Vagina (tissue), 2 donors: Measurements from ENCODE around the gene SP1. TPM values are rescaled to one million over a fixed set of nuclear protein-coding genes. Genes with fewer than 3 reads are reported as not detected.
"Not testable (repeated sequence)": the region's sequence is repeated elsewhere in the genome, so short reads cannot be mapped to it uniquely, and the experiment has no call there.

ENCODE experiments used
- DNase-seq, 2 donors: peaks; one replicate each; pipeline ENCODE4 v3.0.0-alpha.2; 2017; ENCODE audit errors: extremely low spot score in 2 of 2
- H3K27ac ChIP-seq: fragments of 200-600 bp; sonication (generic); one replicate; pipeline ENCODE4 v1.5.1; 2019
- H3K27me3 ChIP-seq: fragments of 200-600 bp; sonication (generic); one replicate; pipeline ENCODE4 v1.5.1; 2019
- H3K36me3 ChIP-seq, 2 donors: fragments of 200-600 bp; sonication (generic); one replicate each; pipeline ENCODE4 v1.5.1; 2017 to 2019
- H3K4me1 ChIP-seq: fragments of 200-600 bp; sonication (generic); one replicate; pipeline ENCODE4 v1.5.1; 2019
- H3K4me3 ChIP-seq, 2 donors: fragments of 200-600 bp; sonication (generic); 1 replicate in 1 of 2; 2 replicates in 1 of 2; pipeline ENCODE4 v1.5.1; 2016 to 2019
- H3K9me3 ChIP-seq: fragments of 200-600 bp; sonication (generic); one replicate; pipeline ENCODE4 v1.5.1; 2019
- POLR2A ChIP-seq, 2 donors: fragments of 450-650 bp; IDR thresholded peaks; one replicate each; pipeline ENCODE4 v1.6.1; 2017; ENCODE audit warnings: antibody characterized with exemption in 2 of 2, mild to moderate bottlenecking in 2 of 2, moderate library complexity in 2 of 2
- POLR2AphosphoS5 ChIP-seq, 2 donors: sonication (generic); formaldehyde crosslinking; IDR thresholded peaks; one replicate each; pipeline ENCODE4 v1.9.0; 2017; ENCODE audit warnings: antibody characterized with exemption in 2 of 2, mild to moderate bottlenecking in 2 of 2, low read depth in 1 of 2; ENCODE audit not compliant: insufficient read depth in 1 of 2
- intact Hi-C: fragments of 100-400 bp; cut with DNase I; formaldehyde crosslinking; loops from one replicate; pipeline ENCODE4 v1.15.1; 2023
- total RNA-seq: library from RNA; depleted of rRNA; stranded (reverse); fragments of >200 nt; gene quantifications from one replicate; pipeline ENCODE4 v1.2.3, GENCODE V29; 2016
- TF ChIP-seq, protein P1 (sequence below), 3 experiments: fragments of 450-650 bp in 2 of 3; fragments of 200-600 bp in 1 of 3; sonication (generic) in 1 of 3; IDR thresholded peaks; one replicate each; pipeline ENCODE4 v1.5.1; 2017 to 2019; ENCODE audit warnings: antibody characterized with exemption in 3 of 3, mild to moderate bottlenecking in 2 of 3, moderate library complexity in 2 of 3

The SP1 gene
- total RNA-seq, 1 donor from 2014 or later, result 76.1 TPM

DNA sequence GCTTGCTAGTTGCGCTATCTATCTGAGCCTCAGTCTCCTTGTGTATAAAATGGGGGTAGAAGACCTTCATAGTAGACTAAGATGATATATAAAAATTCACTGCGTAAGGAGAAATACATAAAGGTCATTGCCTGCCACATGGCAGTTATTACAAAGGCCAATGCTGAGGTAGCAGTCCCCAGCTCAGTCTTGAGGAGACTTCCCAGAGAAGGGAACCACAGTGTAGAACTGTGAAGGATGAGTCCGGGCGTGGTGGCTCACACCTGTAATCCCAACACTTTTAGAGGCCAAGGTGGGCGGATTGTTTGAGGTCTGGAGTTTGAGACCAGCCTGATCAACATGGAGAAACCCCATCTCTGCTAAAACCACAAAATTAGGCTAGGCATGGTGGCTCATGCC, 26.7 kb upstream of the SP1 start:
- Histone ChIP-seq H3K9me3 (no peaks in the 10 kb centered on the region), H3K27me3 (no peaks in the 10 kb centered on the region), H3K36me3 (no peaks in the 10 kb centered on the region), H3K4me1 (no peaks in the 10 kb centered on the region), H3K27ac (no peak overlapping the region), H3K4me3 (no peak overlapping the region)
- no peak for DNase-seq
- no peak for TF ChIP-seq POLR2A (IDR thresholded peaks at IDR 0.05)
- no peak for TF ChIP-seq POLR2AphosphoS5 (IDR thresholded peaks at IDR 0.05; ENCODE audit: insufficient read depth in 1 of 2, low read depth in 1 of 2)
- TF ChIP-seq, protein P1, sequence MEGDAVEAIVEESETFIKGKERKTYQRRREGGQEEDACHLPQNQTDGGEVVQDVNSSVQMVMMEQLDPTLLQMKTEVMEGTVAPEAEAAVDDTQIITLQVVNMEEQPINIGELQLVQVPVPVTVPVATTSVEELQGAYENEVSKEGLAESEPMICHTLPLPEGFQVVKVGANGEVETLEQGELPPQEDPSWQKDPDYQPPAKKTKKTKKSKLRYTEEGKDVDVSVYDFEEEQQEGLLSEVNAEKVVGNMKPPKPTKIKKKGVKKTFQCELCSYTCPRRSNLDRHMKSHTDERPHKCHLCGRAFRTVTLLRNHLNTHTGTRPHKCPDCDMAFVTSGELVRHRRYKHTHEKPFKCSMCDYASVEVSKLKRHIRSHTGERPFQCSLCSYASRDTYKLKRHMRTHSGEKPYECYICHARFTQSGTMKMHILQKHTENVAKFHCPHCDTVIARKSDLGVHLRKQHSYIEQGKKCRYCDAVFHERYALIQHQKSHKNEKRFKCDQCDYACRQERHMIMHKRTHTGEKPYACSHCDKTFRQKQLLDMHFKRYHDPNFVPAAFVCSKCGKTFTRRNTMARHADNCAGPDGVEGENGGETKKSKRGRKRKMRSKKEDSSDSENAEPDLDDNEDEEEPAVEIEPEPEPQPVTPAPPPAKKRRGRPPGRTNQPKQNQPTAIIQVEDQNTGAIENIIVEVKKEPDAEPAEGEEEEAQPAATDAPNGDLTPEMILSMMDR (IDR thresholded peaks at IDR 0.05), result no peak
- intact Hi-C loops, result loop anchor here (2.0 kb wide), 1 partner anchor 68 kb away; no protein-coding TSS in a partner anchor

DNA sequence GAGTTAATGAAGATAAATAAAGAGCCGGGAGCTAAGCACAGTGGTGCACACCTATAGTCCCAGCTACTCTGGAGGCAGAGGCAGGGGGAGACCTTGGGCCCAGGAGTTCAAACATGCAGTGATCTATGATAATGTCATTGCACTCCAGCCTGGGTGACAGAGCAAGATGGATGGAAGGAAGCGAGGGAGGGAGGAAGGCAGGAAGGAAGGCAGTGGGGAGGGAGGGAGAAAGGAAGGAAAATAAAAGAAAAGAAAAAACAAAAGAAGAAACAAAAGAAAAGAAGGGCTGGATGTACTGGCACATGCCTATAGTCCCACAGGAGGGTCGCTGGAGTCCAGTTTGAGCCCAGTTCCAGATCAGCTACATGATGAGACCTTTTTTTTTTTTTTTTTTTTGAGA, 24.9 kb upstream of the SP1 start:
- intact Hi-C loops, result no loop called here
- DNase-seq, result no peak
- H3K4me1 ChIP-seq, result no peaks in the 10 kb centered on the region
- no peaks in the 10 kb centered on the region for H3K9me3 ChIP-seq
- no peaks in the 10 kb centered on the region for H3K36me3 ChIP-seq
- no peak overlapping the region for H3K27ac ChIP-seq
- H3K4me3 ChIP-seq, result no peak overlapping the region
- no peaks in the 10 kb centered on the region for H3K27me3 ChIP-seq
- no peak for TF ChIP-seq POLR2A (IDR thresholded peaks at IDR 0.05)
- TF ChIP-seq, protein P1 (IDR thresholded peaks at IDR 0.05), result no peak

DNA sequence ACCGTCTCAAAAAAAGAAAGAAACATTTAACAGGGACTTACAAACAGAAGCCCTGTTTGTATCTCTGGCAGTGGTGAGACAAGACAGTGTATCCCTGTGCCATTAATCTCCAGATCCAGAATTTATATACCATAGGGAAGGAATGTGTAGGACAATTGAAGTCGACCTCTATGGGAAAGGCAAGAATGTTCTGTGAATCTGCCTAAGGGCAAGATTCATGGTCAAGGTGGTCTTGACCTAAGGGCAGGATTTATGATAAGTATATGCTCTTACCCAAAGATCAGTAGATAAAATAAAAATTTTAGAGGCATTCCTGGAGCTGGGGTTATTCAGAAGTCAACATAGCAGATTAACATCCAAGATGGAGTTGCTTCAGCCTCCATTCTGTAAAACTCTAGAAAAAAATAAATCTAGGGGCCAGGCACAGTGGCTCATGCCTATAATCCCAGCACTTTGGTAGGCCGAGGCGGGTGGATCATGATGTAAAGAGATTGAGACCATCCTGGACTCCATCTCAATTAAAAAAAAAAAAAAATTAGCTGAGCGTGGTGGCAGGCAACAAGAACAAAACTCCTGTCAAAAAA, 21.0 kb upstream of the SP1 start:
- intact Hi-C loops, result no loop called here
- no peaks in the 10 kb centered on the region for H3K27me3 ChIP-seq

DNA sequence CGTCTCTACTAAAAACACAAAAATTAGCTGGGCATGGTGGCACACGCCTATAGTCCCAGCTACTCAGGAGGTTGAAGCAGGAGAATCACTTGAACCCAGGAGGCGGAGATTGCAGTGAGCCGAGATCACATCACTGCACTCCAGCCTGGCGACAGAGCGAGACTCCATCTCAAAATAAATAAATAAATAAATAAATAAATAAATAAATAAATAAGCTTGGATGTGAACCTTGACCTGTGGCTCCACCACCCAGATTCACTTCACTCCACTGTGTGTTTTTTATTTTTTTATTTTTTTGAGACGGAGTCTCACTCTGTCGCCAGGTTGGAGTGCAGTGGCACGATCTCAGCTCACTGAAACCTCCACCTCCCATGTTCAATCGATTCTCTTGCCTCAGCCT, 18.3 kb upstream of the SP1 start:
- H3K9me3 ChIP-seq, H3K4me3 ChIP-seq, DNase-seq, H3K36me3 ChIP-seq, H3K4me1 ChIP-seq, intact Hi-C loops, H3K27ac ChIP-seq, H3K27me3 ChIP-seq: not testable (repeated sequence)

More for the DNA sequence above, 21.0 kb upstream of the SP1 start:
- TF ChIP-seq POLR2A (IDR thresholded peaks at IDR 0.05) (no peak), POLR2AphosphoS5 (IDR thresholded peaks at IDR 0.05; ENCODE audit: insufficient read depth in 1 of 2, low read depth in 1 of 2) (no peak)
- TF ChIP-seq, protein P1 (IDR thresholded peaks at IDR 0.05), result no peak
- H3K36me3 ChIP-seq, result no peaks in the 10 kb centered on the region
- H3K4me1 ChIP-seq, result no peaks in the 10 kb centered on the region
- H3K9me3 ChIP-seq, result no peaks in the 10 kb centered on the region
- no peak overlapping the region for H3K4me3 ChIP-seq
- no peak overlapping the region for H3K27ac ChIP-seq
- no peak for DNase-seq

DNA sequence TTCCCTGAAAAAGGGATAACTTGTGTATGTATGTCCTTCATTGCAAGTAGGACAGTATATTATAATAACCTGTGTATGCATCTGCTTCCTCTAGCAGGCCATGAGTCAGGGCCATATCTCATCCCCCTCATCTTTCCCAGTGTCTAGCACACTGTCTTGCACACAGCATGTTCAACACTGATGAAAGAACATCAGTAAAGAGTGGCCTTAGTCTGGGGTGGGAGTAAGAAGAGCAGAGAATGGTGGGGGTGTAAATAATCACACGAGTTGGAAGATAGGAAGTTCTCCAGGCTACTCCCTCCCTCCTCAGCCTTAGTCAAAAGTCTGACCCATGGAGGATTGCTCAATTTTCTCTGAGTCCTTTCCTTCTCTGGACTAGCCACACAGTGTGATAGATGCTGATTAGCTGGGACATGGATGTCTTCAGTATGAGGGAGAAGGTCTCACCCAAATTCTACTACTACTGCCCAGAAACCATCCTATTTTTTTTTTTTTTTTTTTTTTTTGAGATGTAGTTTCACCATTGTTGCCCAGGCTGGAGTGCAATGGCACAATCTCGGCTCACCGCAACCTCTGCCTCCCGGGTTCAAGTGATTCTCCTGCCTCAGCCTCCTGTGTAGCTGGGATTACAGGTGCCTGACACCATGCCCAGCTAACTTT, 14.6 kb upstream of the SP1 start:
- intact Hi-C loops, result no loop called here
- TF ChIP-seq, protein P1 (IDR thresholded peaks at IDR 0.05), result no peak
- no peak for TF ChIP-seq POLR2A (IDR thresholded peaks at IDR 0.05)
- TF ChIP-seq POLR2AphosphoS5 (IDR thresholded peaks at IDR 0.05; ENCODE audit: insufficient read depth in 1 of 2, low read depth in 1 of 2), result no peak
- Histone ChIP-seq H3K27me3 (no peaks in the 10 kb centered on the region), H3K27ac (no peak overlapping the region), H3K9me3 (no peaks in the 10 kb centered on the region), H3K36me3 (no peaks in the 10 kb centered on the region), H3K4me1 (peaks cover 16% of the 10 kb centered on the region), H3K4me3 (no peak overlapping the region)
- no peak for DNase-seq

DNA sequence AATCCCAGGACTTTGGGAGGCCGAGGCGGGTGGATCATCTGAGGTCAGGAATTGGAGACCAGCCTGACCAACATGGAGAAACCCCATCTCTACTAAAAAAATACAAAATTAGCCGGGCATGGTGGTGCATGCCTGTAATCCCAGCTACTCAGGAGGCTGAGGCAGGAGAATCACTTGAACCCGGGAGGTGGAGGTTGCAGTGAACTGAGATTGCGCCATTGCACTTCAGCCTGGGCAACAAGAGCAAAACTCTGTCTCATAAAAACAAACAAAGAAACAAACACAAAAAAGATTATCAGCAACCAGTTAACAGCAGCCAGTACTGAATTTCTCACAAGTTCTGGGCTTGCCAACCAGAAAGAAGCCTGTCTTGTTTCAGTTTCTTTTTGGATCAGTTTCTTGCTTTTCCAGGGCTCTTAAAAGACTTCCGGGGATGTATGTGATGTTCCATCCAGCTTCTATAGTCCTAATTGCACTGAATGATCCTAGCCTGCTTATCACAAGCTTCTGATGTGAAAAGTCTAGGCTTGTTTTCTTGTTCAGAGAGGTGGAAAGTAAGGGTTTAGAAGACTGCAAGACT, 6.3 kb upstream of the SP1 start:
- H3K9me3 ChIP-seq, intact Hi-C loops, H3K36me3 ChIP-seq, H3K4me3 ChIP-seq, H3K27me3 ChIP-seq, DNase-seq: not testable (repeated sequence)
- H3K4me1 ChIP-seq, result peaks cover 43% of the 10 kb centered on the region
- H3K27ac ChIP-seq, result peak overlapping the region; percentile 61

DNA sequence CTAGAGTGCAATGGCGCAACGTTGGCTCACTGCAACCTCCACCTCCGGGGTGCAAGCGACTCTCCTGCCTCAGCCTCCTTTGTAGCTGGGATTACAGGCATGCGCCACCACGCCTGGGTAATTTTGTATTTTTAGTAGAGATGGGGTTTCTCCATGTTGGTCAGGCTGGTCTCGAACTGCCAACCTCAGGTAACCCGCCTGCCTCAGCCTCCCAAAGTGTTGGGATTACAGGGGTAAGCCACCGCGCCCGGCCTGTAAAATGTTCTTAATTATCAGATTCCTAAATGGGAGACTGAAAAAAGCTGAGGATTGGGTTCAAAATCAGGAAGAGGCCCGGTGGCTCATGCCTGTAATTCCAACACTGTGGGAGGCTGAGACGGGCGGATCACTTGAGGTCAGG, 5.7 kb upstream of the SP1 start:
- Histone ChIP-seq H3K27ac (peak overlapping the region; percentile 61), H3K4me1 (peaks cover 43% of the 10 kb centered on the region)
- H3K27me3 ChIP-seq, DNase-seq, H3K4me3 ChIP-seq, H3K9me3 ChIP-seq, H3K36me3 ChIP-seq, intact Hi-C loops: not testable (repeated sequence)
